Epithelial cell of proximal tubule (primary cell): Measurements from ENCODE around the gene ZNF469. TPM values are rescaled to one million over a fixed set of nuclear protein-coding genes. Genes with fewer than 3 reads are reported as not detected.

Experiments
- DNase-seq: peaks from one replicate; pipeline ENCODE4 v3.0.0-alpha.2; 2011; ENCODE audit warnings: low read depth
- H3K4me3 ChIP-seq: 2 replicates; pipeline ENCODE4 v1.5.1; 2011; ENCODE audit warnings: low read depth, mild to moderate bottlenecking, low read length
- total RNA-seq: library from RNA; depleted of rRNA; stranded (reverse); fragments of >200 nt; gene quantifications from 2 replicates; pipeline ENCODE4 v1.2.3, GENCODE V29; 2015
- TF ChIP-seq, protein P1 (sequence below): conservative IDR thresholded peaks from 2 replicates; pipeline ENCODE4 v1.5.1; 2012; ENCODE audit warnings: low read depth, mild to moderate bottlenecking, low read length

The ZNF469 gene
- total RNA-seq, 1 donor from 2014 or later: 2.2 TPM

DNA sequence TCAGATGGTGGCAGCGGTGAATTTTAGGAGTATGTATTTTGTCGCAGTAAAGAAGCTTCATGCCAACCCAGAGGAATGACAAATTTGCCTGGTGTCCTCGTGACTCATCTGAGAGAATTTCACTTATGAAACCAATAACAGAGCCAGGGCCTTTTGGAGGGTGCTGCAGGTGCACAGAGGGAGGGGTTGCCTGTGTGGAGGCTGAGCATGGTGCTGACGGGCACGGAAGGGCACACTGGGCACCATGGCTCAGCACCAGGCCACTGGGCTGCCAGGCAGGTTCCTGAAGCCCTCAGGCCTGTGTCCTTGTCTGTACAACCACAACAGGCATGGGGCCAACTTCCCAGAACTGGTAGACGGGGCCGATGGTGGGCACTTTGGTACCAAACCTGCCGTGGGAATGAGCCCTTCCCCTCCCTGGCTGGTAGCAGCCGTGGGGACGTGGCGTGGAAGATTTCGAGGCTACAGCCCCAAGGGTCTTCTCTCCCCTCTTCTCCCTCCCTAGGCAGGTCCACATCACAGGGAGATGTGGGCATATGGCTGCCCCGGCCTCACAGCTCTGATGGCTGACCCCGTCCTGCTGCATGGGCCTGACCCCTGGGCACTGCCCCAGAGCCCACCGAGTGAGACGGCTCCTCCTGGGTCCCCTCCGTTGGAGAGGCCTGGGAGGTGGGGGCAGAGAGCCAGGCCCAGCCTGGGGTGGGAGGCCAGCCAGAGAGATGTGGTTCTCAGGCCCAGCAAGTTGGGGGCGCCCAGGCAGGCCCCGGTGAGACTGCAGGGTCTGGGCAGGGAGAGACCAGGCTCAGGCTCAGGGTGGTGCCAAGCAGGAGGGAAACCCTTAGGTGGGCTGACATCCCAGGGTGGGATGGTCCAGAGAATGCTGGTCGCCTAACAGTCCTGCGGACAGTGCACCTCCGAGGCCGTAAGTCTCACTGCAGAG, 30.2 kb upstream of the ZNF469 start:
- H3K4me3 ChIP-seq: no peak overlapping the region
- no peak for DNase-seq
- TF ChIP-seq, protein P1, sequence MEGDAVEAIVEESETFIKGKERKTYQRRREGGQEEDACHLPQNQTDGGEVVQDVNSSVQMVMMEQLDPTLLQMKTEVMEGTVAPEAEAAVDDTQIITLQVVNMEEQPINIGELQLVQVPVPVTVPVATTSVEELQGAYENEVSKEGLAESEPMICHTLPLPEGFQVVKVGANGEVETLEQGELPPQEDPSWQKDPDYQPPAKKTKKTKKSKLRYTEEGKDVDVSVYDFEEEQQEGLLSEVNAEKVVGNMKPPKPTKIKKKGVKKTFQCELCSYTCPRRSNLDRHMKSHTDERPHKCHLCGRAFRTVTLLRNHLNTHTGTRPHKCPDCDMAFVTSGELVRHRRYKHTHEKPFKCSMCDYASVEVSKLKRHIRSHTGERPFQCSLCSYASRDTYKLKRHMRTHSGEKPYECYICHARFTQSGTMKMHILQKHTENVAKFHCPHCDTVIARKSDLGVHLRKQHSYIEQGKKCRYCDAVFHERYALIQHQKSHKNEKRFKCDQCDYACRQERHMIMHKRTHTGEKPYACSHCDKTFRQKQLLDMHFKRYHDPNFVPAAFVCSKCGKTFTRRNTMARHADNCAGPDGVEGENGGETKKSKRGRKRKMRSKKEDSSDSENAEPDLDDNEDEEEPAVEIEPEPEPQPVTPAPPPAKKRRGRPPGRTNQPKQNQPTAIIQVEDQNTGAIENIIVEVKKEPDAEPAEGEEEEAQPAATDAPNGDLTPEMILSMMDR: no peak

DNA sequence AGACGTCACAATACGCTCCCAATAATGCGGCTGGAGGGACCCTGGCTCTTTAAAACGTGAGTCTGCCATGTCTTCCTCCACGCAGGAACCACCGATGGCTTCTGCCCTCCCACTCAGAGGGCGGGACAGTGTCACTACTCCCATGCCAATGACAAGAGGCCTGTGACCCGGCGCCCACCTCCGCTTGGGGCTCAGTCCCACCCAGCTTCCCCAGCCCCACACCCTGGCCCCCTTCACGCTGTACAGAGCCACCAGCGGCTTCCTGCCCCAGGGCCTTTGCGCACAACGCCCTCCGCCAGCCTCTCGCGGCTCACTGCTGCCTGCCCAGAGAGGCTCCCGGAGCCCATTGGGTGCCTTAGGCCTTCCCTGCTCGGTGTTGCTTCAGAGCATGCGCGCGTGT, 29.5 kb upstream of the ZNF469 start:
- TF ChIP-seq, protein P1: no peak
- no peak for DNase-seq

DNA sequence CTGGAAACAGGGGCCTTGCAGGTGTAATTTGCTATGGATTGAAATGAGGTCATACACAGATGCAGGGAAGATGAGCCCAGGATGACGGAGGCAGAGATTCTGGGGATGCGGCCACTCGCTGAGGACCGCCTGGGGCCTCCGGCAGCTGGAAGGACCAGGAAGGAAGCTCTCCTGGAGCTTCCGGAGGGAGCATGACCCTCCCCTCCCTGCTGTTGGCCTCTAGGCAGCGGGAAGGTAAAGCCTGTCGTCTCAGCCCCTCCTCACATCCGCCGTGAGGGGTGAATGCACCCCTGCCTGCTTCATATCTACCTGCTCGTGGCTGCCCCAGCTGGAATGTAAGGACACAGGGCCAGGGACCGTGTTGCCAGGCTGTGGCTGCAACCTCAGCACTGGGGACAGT, 29.1 kb upstream of the ZNF469 start:
- H3K4me3 ChIP-seq: no peak overlapping the region
- DNase-seq: no peak
- TF ChIP-seq, protein P1: no peak

More for the DNA sequence above, 29.5 kb upstream of the ZNF469 start:
- no peak overlapping the region for H3K4me3 ChIP-seq

DNA sequence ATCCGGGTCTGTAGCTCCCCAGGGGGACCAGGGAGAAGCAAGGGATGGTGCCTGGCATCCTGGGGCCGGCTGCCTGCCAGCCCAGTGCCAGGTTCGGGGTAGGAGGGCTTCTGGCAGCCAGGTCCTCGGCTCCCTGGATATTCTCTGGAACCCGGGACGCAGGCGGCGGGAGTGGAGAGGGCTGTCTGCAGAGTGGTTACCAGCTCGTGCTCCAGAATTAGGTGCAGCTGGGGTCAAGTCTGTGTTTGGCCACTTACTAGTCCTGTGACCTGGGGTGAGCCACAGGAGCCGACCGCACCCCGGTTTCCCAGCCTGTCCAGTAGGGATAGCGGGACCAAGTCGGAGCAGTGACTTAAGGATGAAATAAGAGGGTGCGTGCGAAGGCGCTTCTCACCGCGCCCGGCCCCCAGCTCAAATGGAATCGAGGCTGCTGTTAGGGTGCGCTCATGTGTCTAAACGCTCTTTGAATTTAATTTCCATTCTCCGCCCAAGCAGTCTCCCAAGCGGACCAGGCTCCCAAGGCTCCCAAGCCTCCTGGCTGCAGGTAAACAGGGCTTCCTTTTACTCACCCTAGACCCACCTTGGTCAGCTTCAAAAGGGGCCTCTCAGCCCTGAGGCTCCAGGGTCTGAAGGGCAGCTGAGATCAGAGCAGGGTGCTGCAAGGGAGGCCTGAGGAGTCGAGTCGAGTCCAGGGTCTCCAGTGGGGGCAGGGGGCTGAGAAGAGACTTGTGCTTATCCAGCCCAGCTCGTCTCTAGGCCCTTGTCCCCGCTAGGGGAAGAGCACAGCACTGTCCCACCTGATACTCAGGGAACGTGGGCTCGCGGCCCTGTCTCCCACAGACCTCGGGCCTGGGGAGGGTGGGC, 28.3 kb upstream of the ZNF469 start:
- DNase-seq: no peak
- H3K4me3 ChIP-seq: no peak overlapping the region
- TF ChIP-seq, protein P1: no peak

DNA sequence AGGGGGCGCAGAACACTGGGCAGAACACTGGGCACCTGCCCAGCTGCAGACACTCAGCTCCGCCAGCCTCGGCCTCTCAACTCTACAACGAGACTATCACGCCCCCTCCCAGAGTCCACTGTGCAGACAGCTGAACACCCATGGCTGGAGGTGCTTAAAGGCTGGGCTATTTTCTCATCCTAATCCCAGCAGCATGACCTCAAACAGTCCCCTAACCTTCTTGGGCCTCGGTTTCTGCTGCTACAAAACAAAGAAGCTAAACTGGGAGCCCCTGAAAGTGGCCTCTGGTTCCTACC, 27.7 kb upstream of the ZNF469 start:
- no peak overlapping the region for H3K4me3 ChIP-seq
- TF ChIP-seq, protein P1: no peak
- no peak for DNase-seq

DNA sequence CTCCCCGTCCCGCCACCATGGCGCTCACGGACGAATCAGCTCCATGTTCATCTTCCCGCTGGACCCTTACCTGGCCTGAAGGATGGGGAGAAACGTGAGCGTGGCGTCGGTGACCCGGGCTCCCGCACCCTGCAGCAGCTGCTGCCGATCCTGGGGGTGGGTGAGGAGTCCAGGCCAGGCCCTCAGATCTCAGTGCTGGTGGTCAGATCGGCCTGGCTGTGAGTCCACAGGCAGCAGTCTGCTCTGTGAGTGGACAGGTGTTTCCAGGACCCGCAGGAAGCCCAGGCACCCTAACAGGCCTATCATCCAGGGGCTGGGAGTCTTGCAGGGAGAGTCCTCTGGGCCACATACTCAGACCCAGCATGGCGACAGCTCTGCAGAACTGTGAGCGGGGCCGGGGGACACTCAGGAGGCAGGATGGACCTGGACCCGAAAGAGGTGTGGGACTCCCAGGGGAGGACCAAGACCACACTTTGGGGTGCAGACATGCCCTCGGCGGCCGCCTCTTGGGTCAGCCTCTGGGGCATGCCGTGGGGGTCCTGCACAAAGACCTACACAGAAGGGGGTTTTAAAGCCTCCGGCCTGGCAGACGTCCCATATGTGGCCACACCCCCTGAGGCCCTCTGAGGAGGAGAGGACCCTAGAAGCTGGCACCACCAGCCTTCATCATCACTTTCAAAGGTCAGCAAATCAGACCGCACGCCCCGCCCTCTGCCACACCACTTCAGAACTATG, 27.2 kb upstream of the ZNF469 start:
- TF ChIP-seq, protein P1: no peak
- H3K4me3 ChIP-seq: no peak overlapping the region
- no peak for DNase-seq
